ENCODE measurements around the gene CHP1.
"Not testable (repeated sequence)": the region's sequence is repeated elsewhere in the genome, so short reads cannot be mapped to it uniquely, and the experiment has no call there.

The CHP1 gene

DNA sequence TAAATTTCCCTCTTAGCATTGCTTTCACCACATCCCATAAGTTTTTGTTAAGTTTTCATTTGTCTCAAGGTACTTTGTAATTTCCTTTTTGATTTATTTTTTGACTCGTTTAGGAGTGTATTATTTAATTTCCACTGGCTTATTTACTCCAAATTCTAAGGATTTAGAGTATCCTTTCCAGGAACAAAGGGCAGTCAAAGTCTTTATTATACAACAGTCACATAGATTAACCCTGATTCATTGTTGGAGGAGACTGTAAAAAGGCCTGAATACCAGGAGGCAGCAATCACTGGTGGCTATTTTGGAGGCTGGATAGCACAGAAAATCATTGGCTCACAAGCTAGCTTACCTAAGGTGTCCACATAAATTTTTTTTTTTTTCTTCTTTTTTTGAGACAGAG, 61.5 kb downstream of the CHP1 start:
- DNase-seq (ENCODE audit: low read depth), result no peak

DNA sequence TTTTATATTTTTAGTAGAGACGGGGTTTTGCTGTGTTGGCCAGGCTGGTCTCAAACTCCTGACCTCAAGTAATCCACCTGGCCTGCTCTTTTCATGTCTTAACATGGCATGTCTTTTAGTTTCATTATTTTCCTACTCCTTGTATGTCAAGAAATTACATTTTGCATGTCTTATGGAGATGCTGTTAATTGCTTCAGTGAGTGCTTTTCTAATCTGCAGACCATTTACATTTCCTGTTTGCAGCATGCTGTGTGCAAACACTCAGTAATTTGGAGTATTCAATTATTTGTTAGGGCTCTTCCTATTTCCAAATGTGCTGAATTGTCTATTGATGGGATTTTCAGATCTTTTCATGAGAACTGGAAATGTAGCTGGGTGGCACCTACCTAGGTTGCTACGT, 70.1 kb downstream of the CHP1 start:
- not testable (repeated sequence) for DNase-seq (ENCODE audit: low read depth)

GRCh38 chr15:41301587-41301986, 70.5 kb downstream of the CHP1 start:
- DNase-seq (ENCODE audit: low read depth), result no peak

GRCh38 chr15:41304149-41304770, 73.2 kb downstream of the CHP1 start:
- no peak for DNase-seq (ENCODE audit: low read depth)

GRCh38 chr15:41307679-41308078, 76.6 kb downstream of the CHP1 start:
- no peak for DNase-seq (ENCODE audit: low read depth)

DNA sequence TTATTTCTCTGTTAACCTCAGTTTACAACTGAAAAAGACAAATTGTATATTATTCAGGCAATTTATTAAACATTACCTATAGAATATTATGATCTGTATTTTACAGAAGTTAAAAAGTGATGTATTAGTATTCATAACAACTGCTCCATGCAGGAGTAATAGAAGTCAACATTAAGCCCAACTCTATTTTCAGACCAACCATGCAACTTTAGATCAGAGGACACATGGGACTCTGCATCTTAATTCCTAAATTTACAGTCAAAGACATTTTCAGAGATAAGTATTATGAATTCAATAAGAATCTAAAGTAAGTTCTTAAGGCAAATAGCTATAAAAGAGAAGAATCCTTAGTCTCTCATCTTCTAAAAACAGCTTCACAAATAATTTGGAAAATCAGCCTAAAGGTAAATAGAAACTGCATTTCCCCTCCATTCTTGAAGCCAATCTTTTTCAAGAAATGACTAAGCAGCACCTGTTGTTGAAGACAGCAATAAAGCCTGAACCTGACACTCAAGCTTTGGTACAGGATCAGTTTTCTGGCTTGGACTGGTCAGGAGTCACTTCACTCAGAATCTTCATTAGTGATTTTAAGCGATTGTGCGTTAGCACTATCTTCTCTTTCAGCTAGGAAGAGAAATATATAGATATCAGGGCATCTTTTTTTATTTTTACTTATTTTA, 78.3 kb downstream of the CHP1 start:
- DNase-seq (ENCODE audit: low read depth), result no peak

DNA sequence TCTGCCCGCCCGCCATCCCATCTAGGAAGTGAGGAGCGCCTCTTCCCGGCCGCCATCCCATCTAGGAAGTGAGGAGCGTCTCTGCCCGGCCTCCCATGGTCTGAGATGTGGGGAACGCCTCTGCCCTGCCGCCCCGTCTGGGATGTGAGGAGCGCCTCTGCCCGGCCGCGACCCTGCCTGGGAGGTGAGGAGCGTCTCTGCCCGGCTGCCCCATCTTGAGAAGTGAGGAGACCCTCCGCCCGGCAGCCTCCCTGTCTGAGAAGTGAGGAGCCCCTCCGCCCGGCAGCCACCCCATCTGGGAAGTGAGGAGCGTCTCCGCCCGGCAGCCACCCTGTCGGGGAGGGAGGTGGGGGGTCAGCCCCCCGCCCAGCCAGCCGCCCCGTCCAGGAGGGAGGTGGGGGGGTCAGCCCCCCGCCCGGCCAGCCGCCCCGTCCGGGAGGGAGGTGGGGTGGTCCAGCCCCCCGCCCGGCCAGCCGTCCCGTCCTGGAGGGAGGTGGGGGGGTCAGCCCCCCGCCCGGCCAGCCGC, 89.8 kb downstream of the CHP1 start:
- DNase-seq (ENCODE audit: low read depth), result not testable (repeated sequence)

GRCh38 chr15:41323611-41324010, 92.5 kb downstream of the CHP1 start:
- no peak for DNase-seq (ENCODE audit: low read depth)

- no peak for DNase-seq (ENCODE audit: low read depth)
Observed at GRCh38 chr15:41331281-41331680, 100.2 kb downstream of the CHP1 start.
